Hindlimb muscle (tissue), 1 donor: ENCODE data around the gene KCNK3. TPM values are rescaled to one million over a fixed set of nuclear protein-coding genes. Genes with fewer than 3 reads are reported as not detected.
"Not testable (repeated sequence)": the region's sequence is repeated elsewhere in the genome, so short reads cannot be mapped to it uniquely, and the experiment has no call there.

Experiments
- DNase-seq: peaks from one replicate; pipeline ENCODE4 v3.0.0-alpha.2; 2013
- polyA plus RNA-seq: library from polyadenylated mRNA; unstranded; fragments of 120-200 nt; gene quantifications from one replicate; pipeline ENCODE4 v1.2.1, GENCODE V29; 2013; ENCODE audit not compliant: insufficient read length

Gene KCNK3
- polyA plus RNA-seq, 1 donor, result 1.5 TPM

DNA sequence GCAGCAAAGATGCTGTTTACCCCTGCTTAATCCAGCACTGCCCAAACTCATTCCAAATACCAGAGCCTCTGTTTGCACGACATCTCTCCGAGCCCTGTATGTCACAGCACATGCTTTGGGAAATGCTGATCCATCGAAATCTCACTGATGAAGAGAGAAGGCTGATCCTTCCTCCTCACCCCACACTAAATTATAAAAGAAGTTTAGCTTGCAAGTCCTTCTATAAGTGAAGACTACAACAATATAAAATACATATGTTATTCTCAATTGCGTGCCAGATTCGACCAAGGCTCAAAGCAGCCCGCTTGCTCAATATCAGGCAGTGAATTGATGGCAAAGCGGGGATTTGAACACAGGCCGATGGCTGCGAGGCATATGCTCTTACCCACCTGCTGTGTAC, 40.9 kb downstream of the KCNK3 start:
- DNase-seq, result no peak

DNA sequence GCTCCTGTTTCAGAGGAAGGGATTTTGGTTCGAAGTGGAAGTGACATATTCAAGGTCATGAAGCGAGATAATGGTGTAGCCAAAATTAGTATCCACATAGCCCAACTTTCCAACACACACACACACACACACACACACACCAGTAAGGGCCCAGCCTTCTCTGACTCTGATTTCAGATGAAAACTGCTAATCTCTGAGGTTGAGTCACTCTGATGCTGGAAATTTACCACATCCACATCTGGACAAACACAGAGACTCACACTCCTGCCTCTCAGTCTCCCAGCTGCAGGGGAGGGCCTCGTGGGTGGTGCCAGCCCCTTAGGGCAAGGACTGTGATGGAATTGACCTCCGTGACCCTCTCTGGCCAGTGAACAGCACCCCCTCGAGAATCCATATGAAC, 42.6 kb downstream of the KCNK3 start:
- no peak for DNase-seq

DNA sequence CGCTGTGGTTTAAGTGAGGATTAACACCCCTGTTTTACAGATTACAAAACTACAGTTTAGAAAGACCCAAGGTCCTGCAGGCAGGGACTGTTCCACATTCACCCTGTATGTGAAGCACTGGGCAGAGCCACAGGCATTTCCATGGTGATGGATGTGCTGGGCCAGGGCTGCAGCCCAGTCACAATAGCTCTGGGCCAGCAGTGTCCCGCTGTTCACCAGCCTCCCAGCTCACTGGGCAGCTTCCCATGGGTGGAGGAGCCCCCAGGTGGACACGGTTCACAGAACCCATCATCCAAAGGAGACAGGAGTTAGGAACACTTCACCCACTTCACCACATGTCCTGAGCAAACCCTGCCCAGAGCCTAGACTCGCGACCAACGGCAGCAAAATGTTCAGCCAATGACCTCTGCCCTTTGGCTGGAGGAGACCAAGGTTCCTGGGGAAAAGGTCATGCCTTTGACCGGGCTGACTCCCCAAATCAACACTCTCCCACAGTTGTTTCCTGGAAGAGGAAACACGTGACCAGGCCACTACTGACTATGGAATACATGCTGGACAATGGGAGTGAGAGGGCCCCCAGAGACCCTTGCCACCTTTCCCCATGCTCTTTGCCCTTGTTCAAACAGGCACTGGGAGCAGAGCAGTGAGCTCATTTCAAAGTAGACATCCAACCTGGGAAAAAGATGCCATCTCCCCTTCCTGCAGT, 43.5 kb downstream of the KCNK3 start:
- no peak for DNase-seq

DNA sequence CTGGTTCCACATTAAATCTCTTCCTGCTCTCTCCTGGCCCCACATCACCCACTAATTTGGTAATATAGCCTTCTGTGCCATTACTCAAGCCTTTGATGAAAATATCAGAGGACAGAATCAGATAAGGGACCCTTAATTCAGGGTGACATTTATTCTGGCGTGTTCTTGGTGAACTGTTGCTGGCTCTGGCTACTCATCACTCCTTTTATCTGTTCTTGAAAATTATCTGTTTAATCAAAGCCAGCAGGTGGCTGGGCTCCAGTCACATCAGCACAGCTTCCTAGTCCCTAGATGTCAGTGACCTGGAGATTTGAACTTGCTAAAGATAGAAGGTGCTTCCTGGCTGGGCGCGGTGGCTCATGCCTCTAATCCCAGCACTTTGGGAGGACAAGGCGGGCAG, 44.7 kb downstream of the KCNK3 start:
- no peak for DNase-seq

DNA sequence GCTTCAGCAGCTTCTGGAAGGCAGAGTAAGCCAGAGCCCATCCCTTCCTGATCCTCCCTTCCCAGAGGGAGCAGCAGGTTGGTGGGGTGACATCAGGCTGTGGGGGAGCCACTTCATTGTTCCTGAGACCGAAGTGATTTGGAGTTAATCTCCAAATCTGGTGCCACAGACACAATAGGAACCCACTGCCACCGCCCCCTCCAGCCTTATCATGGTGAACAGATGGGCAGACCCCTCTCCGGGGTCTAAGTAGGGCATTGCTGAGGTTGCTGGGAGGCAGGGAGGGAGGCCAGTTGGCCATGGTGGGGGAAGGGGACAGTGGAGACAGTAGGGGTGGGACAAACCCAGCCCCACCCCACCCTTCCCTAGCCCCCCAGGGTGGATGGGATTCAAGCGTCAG, 46.0 kb downstream of the KCNK3 start:
- DNase-seq, result no peak

DNA sequence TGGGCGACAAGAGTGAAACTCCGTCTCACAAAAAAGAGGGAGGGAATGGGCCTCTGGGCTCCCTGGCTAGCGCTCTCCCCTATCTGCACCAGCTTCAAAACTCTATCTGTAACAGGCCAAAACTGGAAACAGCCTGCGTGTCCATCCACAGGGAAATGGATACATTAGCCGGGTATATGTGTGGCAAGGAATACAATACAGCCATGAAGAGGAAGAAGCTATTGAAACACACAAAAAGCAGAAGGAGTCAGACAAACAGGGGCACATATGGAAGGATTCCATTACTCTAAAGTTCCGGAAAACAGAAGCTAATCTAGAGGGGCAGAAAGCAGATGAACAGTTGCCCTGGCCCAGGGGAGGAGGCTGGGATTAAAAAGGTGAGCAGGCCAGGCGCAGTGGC, 47.0 kb downstream of the KCNK3 start:
- DNase-seq, result no peak

DNA sequence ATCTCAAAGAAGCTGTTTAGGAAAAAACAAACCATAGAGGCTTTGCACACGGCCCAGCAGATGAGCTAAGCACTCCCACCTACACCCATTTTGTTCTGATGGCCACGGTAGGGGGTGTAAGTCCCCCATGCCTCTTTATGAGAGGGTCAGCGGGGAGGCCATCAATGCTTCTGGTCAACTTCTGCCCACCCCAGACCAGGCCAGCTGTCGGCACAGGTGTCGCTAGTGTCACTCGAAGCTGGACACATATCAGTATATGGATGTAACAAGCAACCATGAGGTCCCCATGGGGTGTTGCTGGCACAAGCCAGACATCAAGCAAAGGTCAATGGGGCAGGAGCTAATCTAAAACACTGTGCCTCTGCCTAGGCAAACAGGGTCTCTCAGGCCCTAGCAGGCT, 47.8 kb downstream of the KCNK3 start:
- DNase-seq, result no peak

DNA sequence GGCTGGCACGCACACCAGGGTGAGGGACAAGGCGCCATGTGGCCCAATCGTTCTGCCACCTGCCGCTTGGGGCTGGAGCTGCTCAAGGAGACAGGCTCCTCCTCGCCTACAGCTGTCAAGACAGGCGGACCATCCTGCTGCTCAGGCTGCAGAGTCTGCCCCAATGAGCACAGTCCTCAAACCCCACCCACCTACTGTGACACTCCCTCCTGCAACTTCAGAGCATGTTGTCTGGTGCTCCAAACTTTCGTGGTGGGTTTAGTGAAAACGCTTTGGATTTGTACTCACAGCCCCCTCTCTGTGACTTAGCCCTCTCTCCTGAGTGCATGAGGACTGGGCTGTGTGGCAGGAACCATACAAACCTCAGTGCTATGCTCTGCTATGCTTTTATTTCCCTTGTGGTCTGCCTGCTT, 48.4 kb downstream of the KCNK3 start:
- no peak for DNase-seq

DNA sequence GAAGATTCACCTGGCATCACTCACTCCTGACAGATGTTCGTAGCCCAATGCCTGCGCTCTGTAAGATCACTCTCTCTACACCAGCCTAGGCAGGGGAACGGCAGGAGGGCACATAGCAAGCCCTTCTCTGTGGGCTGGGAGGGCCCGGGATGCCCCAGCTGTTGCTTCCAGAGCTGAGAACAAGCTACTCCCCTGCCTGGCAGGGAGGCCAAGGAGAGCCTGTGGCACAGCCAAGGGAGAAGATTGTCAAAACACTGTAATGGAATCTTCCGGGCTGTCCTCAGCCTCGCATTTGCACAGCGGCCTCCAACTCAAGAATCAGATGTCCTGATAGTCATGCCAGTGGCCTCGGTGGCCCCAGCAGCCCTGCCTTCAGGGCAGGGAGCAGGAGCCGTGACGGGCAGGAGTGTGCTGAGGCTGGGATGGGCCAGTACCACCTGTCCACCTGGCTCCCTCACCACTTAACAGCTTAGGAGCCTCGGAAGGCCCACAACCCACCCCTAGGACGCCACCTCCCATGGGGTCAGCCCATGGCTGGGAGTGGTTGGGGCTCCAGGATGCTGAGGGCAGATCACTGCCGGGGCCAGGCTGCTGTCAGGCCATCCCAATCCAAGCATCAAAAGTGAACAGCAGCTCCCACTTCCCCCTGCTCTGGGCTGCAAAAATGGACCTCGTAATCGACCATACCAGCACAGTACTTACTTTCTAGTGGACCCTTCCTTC, 49.7 kb downstream of the KCNK3 start:
- DNase-seq, result no peak

DNA sequence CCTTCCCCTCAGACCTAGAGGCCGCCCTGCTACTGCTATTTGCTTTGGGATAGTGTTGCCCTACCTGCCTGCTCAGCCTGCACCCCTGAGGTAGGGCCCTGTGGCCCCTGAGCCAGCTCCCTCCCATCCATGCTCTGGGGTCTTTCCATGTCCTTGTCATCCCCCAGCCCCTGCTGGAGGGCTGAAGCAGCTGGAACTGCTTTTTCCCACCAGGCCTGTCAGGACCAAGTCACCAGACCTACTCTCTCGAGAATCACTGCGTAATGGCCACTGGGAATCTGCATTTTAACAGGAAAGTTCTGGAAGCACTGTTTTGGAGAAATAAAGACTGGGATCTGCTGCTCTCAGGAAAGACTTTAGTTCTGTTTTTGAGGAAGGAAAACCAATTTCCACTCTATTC, 51.3 kb downstream of the KCNK3 start:
- DNase-seq, result no peak

DNA sequence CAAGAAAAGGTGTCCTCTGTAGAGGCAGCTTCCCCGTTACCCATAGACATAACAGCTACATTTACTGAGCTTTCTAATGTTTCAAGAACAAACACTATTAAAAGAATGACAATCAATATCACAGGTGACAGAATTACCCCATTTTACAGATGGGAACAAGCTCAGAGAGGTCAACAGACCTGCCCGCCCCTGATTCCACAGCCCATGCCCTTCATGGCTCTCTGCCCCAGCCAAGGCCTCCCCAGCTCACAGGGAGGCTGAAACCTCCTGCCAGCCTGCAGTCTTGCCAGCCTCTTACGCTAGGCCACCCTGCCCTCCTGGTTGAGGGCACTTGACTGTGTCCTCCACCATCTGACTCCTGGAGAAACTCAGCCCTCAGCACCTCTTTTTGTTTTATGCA, 52.4 kb downstream of the KCNK3 start:
- no peak for DNase-seq

DNA sequence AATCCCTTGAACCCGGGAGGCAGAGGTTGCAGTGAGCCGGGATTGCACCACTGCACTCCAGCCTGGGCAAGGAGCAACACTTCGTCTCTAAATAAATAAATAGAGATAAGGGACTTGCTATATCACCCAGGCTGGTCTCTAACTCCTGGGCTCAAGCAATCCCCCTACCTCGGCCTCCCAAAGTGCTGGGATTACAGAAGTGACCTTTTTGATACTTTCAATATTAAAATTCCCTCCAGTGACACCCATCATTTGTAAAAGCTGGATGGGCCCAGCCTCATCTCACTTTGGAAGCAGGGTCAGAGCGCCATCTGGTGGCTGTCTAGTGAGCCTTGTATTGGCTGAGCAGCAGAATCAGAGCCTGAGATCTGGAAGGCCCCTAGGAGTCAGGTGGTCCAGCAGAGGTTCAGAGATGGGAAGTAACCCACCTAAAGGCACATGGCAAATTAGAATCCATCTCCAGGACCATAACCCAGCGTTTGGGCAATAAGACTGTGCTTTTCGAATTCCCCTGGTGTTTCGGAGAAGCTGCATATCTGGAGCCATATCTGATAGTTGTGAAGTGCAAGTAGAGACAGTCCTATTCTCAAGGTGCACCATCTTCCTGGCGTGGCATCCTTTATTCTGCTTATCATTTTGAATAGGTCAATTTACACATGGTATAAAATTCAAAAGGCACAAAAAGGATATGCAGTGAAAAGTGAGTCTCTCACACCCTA, 53.2 kb downstream of the KCNK3 start:
- peak; percentile 70 for DNase-seq

DNA sequence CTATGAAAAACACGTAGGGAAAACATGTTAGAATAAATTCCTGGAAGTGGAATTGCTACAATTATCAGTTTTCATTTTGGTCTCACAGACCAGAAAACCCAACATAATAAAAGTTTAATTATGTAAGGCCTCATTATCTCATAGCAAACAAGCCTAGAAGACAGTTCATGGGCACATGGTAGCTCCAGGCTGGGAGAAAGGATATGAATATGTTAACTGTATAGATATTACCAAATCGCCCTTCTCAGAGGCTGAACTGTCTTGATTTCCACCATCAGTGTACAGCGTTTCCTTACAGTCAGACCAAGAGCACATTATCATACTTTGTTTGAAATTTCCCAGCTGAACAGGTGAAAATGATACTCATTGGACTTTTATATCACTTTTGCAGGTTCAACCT, 54.4 kb downstream of the KCNK3 start:
- no peak for DNase-seq

DNA sequence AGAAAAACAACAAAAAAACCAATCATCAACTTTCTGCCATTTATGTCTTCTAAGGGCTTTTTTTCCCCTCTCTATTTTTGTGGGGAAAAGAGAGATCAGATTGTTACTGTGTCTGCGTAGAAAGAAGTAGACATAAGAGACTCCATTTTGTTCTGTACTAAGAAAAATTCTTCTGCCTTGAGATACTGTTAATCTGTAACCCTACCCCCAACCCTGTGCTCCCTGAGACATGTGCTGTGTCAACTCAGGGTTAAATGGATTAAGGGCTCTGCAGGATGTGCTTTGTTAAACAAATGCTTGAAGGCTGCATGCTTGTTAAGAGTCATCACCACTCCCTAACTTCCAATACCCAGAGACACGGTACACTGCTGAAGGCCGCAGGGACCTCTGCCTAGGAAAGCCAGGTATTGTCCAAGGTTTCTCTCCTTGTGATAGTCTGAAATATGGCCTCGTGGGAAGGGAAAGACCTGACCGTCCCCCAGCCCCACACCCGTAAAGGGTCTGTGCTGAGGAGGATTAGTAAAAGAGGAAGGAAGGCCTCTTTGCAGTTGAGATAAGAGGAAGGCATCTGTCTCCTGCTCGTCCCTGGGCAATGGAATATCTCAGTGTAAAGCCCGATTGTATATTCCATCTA, 57.4 kb downstream of the KCNK3 start:
- not testable (repeated sequence) for DNase-seq

DNA sequence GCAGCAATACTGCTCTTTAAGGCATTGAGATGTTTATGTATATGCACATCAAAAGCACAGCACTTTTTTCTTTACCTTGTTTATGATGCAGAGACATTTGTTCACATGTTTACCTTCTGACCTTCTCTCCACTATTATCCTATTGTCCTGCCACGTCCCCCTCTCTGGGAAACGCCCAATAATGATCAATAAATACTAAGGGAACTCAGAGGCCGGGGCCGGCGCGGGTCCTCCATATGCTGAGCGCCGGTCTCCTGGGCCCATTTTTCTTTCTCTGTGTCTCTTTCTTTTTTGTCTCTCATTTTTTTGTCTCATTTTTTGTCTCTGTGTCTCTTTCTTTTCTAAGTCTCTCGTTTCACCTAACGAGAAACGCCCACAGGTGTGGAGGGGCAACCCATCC, 57.9 kb downstream of the KCNK3 start:
- DNase-seq, result not testable (repeated sequence)

DNA sequence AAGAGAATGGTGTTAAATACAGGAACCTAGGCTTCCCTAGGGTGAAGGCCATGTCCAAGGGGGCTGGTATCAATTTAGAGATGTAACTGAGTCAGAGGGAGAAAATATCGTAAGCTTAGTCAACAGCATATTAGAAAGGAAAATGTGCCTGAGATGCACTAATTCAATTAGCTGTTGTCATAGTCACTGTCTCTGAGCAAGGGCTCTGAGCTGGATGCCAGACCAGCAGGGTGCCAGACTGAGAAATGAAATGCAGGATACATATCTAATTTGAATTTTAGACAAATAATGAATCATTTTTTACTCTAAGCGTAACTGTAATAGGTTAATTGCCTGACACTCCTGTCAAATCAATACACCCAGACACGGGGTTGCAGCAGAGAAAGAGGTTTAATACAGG, 60.1 kb downstream of the KCNK3 start:
- no peak for DNase-seq

DNA sequence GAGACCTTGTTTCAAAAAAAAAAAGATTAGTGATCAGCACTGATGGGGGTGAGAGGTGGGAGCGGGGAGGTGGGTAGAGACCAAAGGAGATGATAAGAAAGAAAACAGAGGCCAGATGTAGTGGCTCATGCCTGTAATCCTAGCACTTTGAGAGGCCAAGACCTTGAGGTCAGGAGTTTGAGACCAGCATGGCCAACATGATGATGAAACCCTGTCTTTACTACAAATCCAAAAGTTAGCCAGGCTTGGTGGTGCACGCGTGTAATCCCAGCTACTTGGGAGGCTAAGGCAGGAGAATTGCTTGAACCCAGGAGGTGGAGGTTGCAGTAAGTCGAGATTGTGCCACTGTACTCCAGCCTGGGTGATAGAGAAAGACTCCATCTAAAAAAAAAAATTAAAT, 62.0 kb downstream of the KCNK3 start:
- DNase-seq, result no peak

DNA sequence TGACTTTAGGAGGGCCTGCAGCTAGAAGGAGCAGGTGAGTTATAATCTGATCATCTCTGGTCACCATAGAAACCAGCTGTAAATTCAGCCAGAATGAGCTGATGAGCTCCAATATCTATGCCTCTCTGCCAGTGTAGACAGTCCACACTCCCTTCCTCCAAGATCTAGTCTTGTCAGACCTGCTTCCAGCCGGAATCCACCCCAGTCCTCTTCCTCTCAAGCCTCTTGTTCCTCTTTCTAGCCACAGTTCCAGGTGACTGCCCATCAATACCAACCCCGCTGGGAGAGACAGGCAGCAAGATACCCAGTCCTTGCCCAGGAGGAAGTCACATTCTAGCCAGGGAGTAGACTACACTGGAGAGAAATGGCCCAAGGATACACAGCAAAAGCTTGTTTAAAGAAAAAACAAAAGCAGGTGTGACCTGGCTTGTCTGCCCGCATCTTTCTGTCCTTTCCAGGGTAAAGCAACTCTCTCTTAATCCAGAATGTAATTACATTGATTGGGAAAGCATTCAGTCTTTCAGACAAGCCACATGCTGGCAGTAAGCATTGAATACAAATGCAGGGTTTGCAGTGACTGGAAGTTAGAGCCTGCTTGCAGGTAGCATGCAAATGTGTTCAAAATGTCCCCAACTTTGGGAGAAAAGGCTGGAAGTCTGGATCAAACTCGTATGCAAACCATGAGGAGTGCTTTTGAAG, 62.6 kb downstream of the KCNK3 start:
- DNase-seq, result no peak

DNA sequence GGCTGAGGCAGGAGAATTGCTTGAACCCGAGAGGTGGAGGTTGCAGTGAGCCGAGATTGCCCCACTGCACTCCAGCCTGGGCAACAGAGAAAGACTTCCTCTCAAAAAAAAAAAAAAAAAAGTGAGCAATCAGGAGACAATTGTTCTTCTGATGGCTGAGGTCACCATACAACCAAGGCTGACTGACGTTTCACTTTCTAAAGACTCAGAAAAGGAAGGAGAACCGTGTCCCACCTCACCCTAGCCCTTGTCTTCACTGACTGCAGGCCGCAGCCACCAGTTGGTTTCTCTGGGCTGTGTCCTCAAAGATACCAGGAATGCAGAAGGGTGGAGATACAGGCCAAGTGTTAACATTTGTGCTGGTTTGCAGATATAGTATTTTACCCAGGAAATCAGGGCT, 63.8 kb downstream of the KCNK3 start:
- no peak for DNase-seq

DNA sequence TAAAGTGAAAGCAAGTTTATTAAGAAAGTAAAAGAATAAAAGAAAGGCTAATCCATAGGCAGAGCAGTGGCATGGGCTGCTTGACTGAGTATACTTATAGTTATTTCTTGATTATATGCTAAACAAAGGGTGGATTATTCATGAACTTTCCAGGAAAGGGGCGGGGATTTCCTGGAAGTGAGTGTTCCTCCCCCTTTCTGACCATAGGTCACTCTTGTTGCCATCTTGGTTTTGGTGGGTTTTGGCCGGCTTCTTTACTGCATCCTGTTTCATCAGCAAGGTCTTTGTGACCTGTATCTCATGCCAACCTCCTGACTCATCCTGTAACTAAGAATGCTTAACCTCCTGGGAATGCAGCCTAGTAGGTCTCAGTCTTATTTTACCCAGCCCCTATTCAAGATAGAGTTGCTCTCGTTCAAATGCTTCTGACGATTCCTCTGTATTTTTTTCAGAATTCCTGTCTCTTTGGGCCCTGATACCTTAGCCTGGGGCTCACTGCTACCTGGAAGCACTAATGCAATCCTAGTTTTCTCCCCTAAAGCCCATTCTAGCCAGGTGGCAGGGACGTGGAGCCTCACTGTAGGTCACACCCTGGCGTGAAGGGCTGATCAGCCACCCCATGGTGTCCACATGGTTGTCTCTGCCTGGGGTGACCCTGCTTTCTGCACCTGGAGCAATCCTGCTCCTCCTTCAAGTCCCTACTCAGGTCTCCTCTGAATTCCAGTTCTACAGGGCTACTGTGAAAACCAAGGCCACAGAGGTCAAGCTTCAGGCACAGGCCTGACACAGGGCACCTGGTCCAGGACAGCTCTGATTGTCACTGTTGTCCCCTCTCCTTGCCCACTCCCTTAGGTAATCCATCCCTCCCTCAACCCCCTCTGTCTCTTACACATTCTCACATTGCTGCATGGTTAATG, 65.6 kb downstream of the KCNK3 start:
- no peak for DNase-seq

DNA sequence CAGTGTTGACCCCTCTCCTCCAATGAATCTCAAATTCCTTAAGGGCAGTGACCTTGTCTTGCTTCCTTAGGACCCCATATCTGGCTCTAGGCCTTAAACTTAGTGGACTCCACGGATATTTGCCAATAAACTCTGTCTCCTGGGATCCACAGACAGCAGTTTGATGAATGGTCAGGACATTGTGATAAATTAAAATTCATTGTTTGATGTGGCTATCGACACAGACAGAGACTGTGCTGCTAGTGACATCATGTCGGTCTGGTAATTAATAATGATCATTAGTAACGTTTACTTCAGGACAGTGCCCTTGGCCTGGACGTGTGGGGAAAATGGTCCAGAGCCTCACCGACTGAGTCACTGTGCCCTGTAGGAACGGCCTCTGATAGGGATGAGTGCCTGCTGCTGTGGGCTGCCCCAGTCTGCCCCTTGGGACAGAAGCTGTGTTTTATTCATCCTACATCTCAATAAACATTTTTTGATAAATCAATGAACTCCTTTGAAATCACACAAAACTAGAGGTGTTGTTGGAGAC, 66.3 kb downstream of the KCNK3 start:
- DNase-seq, result no peak
